ENCODE results near the gene CBY3. TPM values are rescaled to one million over a fixed set of nuclear protein-coding genes. Genes with fewer than 3 reads are reported as not detected.
"Not testable (repeated sequence)": the region's sequence is repeated elsewhere in the genome, so short reads cannot be mapped to it uniquely, and the experiment has no call there.

CBY3 gene
- polyA plus RNA-seq, 1 donor from 2014 or later: 0.90 TPM

DNA sequence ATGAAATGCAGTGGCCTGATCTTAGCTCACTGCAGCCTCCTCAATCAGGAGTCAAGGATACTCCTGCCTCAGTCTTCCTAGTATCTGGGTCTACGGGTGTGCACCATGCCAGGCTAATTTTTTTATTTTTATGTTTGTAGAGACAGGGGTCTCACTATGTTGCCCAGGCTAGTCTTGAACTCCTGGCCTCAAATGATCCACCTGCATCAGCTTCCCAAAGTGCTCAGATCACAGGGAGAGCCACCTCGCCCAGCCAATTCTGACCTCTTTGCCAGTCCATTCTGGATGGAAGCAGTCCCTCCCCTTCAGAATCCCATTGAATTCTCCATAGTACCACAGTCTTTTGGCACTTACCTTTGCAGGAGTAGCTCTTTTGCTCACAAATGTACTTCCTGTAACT lies 16.3 kb upstream of the CBY3 start:
- Histone ChIP-seq H3K9me2 (ENCODE audit: insufficient read depth, low read length) (no peaks in the 10 kb centered on the region), H3K79me2 (replicated peaks; ENCODE audit: insufficient read depth, low read length) (peaks cover 27% of the 10 kb centered on the region), H3K4me2 (ENCODE audit: low read length) (no peak overlapping the region), H3K27ac (ENCODE audit: low read length) (peak overlapping the region; percentile 91), H3F3A (ENCODE audit: insufficient read depth, low read length, poor library complexity, severe bottlenecking) (no peaks in the 10 kb centered on the region), H3K9ac (ENCODE audit: low read length) (no peak overlapping the region), H3K36me3 (ENCODE audit: insufficient read depth, low read length) (no peaks in the 10 kb centered on the region), H3K9me3 (ENCODE audit: low read length) (no peaks in the 10 kb centered on the region), H4K20me1 (ENCODE audit: insufficient read depth) (peaks cover 4% of the 10 kb centered on the region), H3K27me3 (ENCODE audit: insufficient read depth, low read depth, low read length) (no peaks in the 10 kb centered on the region), H2AFZ (ENCODE audit: low read depth, low read length) (no peak overlapping the region), H3K4me3 (ENCODE audit: low read length) (peak overlapping the region; percentile 95)
- TF ChIP-seq MXI1 (conservative IDR thresholded peaks at IDR 0.05; ENCODE audit: poor library complexity, severe bottlenecking): no peak
- no peak for TF ChIP-seq POLR2AphosphoS5 (IDR thresholded peaks at IDR 0.05)
- TF ChIP-seq RAD21 (conservative IDR thresholded peaks at IDR 0.05): no peak

DNA sequence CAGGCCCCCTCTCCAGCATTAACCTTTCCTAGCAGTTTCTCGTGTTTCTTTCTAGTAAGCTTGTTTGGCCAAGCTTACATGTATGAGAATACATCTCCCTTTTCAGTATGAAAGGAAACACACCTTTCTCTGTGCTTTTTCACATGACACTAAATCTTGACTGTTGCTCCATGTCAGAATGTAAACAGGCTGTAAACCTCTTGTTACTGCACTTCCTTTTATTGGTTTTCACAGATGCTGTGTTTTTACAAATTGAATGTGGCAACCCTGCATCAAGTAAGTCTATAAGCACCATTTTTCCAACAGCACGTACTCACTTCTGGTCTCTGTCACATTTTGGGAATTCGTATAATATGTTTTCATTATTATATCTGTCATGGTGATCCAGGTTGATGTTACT lies 15.8 kb upstream of the CBY3 start:
- no peak overlapping the region for H3K9ac ChIP-seq (ENCODE audit: low read length)
- no peaks in the 10 kb centered on the region for H3K9me2 ChIP-seq (ENCODE audit: insufficient read depth, low read length)
- no peak overlapping the region for H3K4me3 ChIP-seq (ENCODE audit: low read length)
- no peak overlapping the region for H3K4me2 ChIP-seq (ENCODE audit: low read length)
- no peaks in the 10 kb centered on the region for H3F3A ChIP-seq (ENCODE audit: insufficient read depth, low read length, poor library complexity, severe bottlenecking)
- peaks cover 4% of the 10 kb centered on the region for H4K20me1 ChIP-seq (ENCODE audit: insufficient read depth)
- no peaks in the 10 kb centered on the region for H3K27me3 ChIP-seq (ENCODE audit: insufficient read depth, low read depth, low read length)
- TF ChIP-seq EZH2 (IDR thresholded peaks at IDR 0.05; ENCODE audit: borderline replicate concordance, insufficient read depth, low read length, poor library complexity, severe bottlenecking): no peak
- TF ChIP-seq POLR2AphosphoS5 (IDR thresholded peaks at IDR 0.05): no peak
- TF ChIP-seq, protein P1, sequence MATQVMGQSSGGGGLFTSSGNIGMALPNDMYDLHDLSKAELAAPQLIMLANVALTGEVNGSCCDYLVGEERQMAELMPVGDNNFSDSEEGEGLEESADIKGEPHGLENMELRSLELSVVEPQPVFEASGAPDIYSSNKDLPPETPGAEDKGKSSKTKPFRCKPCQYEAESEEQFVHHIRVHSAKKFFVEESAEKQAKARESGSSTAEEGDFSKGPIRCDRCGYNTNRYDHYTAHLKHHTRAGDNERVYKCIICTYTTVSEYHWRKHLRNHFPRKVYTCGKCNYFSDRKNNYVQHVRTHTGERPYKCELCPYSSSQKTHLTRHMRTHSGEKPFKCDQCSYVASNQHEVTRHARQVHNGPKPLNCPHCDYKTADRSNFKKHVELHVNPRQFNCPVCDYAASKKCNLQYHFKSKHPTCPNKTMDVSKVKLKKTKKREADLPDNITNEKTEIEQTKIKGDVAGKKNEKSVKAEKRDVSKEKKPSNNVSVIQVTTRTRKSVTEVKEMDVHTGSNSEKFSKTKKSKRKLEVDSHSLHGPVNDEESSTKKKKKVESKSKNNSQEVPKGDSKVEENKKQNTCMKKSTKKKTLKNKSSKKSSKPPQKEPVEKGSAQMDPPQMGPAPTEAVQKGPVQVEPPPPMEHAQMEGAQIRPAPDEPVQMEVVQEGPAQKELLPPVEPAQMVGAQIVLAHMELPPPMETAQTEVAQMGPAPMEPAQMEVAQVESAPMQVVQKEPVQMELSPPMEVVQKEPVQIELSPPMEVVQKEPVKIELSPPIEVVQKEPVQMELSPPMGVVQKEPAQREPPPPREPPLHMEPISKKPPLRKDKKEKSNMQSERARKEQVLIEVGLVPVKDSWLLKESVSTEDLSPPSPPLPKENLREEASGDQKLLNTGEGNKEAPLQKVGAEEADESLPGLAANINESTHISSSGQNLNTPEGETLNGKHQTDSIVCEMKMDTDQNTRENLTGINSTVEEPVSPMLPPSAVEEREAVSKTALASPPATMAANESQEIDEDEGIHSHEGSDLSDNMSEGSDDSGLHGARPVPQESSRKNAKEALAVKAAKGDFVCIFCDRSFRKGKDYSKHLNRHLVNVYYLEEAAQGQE (IDR thresholded peaks at IDR 0.05; ENCODE audit: borderline replicate concordance): no peak
- no peak for TF ChIP-seq TAF1 (IDR thresholded peaks at IDR 0.05; ENCODE audit: low read depth)
- TF ChIP-seq RAD21 (conservative IDR thresholded peaks at IDR 0.05): no peak
- no peak for TF ChIP-seq SMC3 (conservative IDR thresholded peaks at IDR 0.05; ENCODE audit: poor library complexity)
- no peak for TF ChIP-seq EP300 (conservative IDR thresholded peaks at IDR 0.05; ENCODE audit: poor library complexity, severe bottlenecking)
- no peak for TF ChIP-seq MXI1 (conservative IDR thresholded peaks at IDR 0.05; ENCODE audit: poor library complexity, severe bottlenecking)
- TF ChIP-seq, protein P2, sequence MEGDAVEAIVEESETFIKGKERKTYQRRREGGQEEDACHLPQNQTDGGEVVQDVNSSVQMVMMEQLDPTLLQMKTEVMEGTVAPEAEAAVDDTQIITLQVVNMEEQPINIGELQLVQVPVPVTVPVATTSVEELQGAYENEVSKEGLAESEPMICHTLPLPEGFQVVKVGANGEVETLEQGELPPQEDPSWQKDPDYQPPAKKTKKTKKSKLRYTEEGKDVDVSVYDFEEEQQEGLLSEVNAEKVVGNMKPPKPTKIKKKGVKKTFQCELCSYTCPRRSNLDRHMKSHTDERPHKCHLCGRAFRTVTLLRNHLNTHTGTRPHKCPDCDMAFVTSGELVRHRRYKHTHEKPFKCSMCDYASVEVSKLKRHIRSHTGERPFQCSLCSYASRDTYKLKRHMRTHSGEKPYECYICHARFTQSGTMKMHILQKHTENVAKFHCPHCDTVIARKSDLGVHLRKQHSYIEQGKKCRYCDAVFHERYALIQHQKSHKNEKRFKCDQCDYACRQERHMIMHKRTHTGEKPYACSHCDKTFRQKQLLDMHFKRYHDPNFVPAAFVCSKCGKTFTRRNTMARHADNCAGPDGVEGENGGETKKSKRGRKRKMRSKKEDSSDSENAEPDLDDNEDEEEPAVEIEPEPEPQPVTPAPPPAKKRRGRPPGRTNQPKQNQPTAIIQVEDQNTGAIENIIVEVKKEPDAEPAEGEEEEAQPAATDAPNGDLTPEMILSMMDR (IDR thresholded peaks at IDR 0.05; ENCODE audit: poor library complexity, severe bottlenecking): no peak
- H2AFZ ChIP-seq (ENCODE audit: low read depth, low read length): no peak overlapping the region
- H3K27ac ChIP-seq (ENCODE audit: low read length): no peak overlapping the region
- H3K79me2 ChIP-seq (replicated peaks; ENCODE audit: insufficient read depth, low read length): peaks cover 22% of the 10 kb centered on the region
- no peaks in the 10 kb centered on the region for H3K9me3 ChIP-seq (ENCODE audit: low read length)
- no peaks in the 10 kb centered on the region for H3K36me3 ChIP-seq (ENCODE audit: insufficient read depth, low read length)

GRCh38 chr5:179694561-179694960 lies 13.7 kb upstream of the CBY3 start:
- Histone ChIP-seq H3K27ac (ENCODE audit: low read length) (no peak overlapping the region), H3K27me3 (ENCODE audit: insufficient read depth, low read depth, low read length) (no peaks in the 10 kb centered on the region), H3K9ac (ENCODE audit: low read length) (no peak overlapping the region), H3K9me3 (ENCODE audit: low read length) (no peaks in the 10 kb centered on the region), H3K9me2 (ENCODE audit: insufficient read depth, low read length) (no peaks in the 10 kb centered on the region), H2AFZ (ENCODE audit: low read depth, low read length) (no peak overlapping the region), H3K36me3 (ENCODE audit: insufficient read depth, low read length) (no peaks in the 10 kb centered on the region), H3K4me3 (ENCODE audit: low read length) (no peak overlapping the region), H4K20me1 (ENCODE audit: insufficient read depth) (peaks cover 4% of the 10 kb centered on the region), H3K4me2 (ENCODE audit: low read length) (no peak overlapping the region), H3F3A (ENCODE audit: insufficient read depth, low read length, poor library complexity, severe bottlenecking) (no peaks in the 10 kb centered on the region), H3K79me2 (replicated peaks; ENCODE audit: insufficient read depth, low read length) (peaks cover 4% of the 10 kb centered on the region)
- no peak for TF ChIP-seq EZH2 (IDR thresholded peaks at IDR 0.05; ENCODE audit: borderline replicate concordance, insufficient read depth, low read length, poor library complexity, severe bottlenecking)

GRCh38 chr5:179689212-179689611 lies 8.4 kb upstream of the CBY3 start:
- H3F3A ChIP-seq (ENCODE audit: insufficient read depth, low read length, poor library complexity, severe bottlenecking); H3K27ac ChIP-seq (ENCODE audit: low read length); H3K9ac ChIP-seq (ENCODE audit: low read length); H3K9me3 ChIP-seq (ENCODE audit: low read length); H4K20me1 ChIP-seq (ENCODE audit: insufficient read depth); H3K9me2 ChIP-seq (ENCODE audit: insufficient read depth, low read length); H3K79me2 ChIP-seq (replicated peaks; ENCODE audit: insufficient read depth, low read length); H3K27me3 ChIP-seq (ENCODE audit: insufficient read depth, low read depth, low read length); H3K4me2 ChIP-seq (ENCODE audit: low read length); H2AFZ ChIP-seq (ENCODE audit: low read depth, low read length); H3K4me3 ChIP-seq (ENCODE audit: low read length); H3K36me3 ChIP-seq (ENCODE audit: insufficient read depth, low read length): not testable (repeated sequence)

All from neural cell (in vitro differentiated cells).